Non-pigmented ciliary epithelial cell (primary cell): ENCODE results near the gene GTF2F1.
"Not testable (repeated sequence)": the region's sequence is repeated elsewhere in the genome, so short reads cannot be mapped to it uniquely, and the experiment has no call there.

Experiments used
- DNase-seq: peaks from one replicate; pipeline ENCODE4 v3.0.0-alpha.2; 2010; ENCODE audit warnings: low read depth

The GTF2F1 gene

DNA sequence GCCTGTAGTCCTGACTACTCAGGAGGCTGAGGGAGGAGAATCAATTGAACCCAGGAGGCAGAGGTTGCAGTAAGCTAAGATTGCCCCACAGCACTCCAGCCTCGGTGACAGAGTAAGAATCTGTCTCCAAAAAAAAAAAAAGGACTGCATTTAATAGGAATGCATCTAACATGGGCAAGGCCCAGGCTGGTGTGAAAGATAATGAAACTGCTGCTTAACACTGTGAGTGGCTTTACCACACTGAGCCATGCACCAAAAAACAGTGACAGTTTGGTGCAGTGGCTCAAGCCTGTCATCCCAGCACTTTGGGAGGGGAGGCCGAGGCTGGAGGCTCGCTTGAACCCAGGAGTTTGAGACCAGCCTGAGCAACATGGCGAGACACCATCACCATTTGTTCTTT lies 8.6 kb downstream of the GTF2F1 start:
- DNase-seq, result no peak

DNA sequence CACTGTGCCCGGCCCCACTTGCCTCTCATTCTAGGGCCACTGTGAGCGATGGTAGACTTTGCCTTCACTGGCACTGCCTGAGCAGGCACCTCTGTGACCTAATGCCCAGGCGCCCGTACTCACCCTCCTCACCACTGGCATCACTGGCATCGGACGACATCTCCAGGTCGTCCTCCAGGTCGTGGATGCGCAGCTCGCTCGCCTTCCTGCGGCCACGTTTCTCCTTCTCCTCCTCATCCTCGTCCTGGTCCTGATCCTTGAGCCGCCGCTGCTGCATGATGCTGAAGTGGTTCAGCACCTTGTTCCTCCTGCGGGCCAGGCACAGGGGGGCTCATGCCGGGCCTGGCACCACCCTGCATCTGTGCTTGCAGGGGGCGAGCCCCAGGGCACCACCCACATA lies 9.8 kb downstream of the GTF2F1 start:
- DNase-seq, result no peak

DNA sequence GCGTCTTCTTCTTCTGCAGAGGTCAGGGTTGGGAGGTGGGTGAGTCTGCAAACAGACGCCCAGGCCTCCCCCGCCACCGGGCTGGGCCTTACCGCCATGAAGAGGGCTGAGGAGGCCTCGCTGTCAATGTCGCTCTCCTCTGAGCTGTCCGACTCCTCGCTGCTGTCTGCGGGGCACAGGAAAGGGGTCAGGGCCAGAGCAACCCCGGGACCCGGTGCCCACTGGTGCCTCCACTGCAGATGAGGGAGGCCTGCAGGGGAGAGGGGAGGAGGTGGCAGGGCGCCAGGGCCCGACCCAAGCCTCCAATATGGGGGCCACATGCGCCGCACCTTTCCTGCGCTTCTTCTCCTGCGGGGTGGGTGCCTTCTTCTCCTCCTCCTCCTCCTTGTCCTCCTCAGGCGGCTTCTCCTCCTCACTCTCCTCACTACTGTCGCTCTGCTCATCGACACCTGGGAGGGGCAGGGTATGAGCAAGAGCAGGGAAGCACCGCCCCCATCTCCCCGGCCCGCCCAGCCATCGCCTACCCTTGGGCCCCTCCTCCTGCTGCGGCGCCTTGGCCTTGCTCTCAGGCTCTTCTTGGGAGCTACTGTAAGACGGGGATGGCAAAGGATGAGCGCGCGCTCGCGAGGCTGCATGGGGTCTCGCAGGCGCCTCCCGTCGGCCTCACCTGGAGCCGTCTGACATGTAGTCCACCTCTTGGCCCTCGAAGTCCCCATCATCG lies 11.8 kb downstream of the GTF2F1 start:
- no peak for DNase-seq

GRCh38 chr19:6379744-6380143 lies 13.2 kb downstream of the GTF2F1 start:
- no peak for DNase-seq

DNA sequence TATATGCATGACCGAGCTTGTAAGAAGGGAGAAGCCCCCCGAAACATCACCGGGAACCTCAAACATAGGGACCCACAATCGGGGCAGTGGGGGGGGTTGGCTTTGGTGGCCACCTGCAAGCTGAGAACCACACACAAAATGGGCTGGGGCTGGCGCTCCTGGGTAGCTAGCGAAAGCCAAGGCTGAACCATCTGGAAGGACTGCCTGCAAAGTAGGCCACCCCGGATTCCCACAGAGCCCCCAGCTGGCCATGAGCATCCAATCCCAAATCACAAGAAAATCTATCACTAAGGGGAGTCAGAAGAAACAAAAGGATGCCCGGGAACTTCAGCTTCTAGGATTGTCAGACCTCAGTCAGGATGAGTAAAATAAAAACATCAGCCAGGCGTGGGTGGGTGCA lies 14.5 kb downstream of the GTF2F1 start:
- DNase-seq, result no peak

DNA sequence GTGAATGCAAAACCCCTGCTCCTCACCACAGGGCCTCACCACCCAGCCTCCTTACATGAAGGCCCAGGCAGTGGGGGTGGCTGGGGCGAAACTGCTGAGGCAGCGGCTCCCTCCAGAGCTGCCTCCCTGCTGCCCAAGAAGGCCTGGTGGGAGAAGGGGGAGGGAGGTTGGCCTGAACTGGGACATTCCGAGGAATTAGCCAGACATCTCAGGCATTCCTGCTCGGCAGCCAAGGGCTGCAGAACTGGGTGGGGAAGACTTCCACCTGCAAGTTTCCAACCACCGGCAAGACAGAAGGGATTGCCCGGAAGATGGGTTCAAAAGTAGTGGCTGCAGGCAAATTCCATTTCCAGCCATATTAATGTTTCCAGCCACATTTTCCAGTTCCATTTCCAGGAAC lies 14.9 kb downstream of the GTF2F1 start:
- peak; percentile 31 for DNase-seq

DNA sequence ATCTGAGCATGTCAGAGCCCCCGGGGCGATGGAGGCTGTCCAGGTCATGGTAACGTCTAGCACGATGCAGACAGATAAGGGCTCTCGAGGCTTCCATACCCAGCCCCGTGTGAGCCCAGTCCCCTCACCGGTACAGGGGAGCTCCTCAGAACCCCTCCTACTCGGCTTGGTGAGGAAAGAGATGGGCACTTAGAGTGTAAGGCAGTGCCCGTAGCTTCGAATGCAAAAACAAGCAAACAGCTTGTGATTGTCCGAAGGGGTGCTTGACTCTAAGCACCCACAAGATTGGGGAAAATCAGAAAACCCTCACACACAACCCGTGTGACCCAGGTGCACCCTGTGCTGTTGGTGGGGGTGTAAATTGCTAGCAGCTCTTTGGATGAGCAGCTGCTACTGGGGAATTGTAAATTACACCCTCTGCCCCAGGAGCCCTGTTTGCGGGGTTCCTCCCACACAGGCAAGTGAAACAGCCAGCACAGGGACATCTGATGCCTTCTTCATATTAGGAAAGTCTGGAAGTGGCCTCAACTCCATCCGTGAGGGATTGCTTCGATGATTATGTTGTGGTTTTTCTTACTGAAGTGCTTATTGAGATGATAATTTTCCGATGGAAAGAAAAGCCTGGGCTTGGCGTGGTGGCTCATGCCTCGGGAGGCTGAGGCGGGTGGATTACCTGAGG lies 16.3 kb downstream of the GTF2F1 start:
- DNase-seq, result no peak

DNA sequence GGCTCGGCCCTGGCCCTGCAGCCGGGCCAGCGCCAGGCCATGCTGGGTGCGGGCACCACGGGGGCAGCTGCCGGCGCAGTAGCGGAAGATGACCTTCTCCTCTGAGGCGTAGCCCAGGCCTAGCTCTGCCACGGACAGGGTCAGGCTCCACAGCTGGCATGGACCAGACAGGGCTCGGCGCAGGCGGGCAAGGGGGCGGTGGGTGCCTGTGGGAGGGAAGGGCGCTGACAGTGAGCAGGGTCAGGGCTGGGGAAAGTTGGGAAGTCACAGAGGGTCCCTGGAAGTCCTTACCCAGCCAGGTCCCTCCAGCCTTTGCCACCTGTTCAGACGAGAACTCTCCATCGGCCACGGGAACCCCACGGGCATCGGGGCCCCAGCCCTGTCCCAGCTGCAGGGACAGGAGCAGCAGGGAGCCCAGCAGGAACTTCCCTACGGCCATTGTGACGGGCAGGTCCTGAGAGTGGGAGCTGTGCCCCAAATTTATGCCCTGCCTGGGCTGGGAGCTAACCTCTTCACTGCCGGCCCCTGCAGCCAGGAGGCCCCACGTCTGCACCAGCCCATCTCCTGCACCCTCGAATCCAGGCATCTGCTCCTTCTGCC lies 17.5 kb downstream of the GTF2F1 start, which contains the start of gene PSPN:
Gene PSPN, minus strand, starts transcription at position 523 of the 600 bp plus-strand sequence. Its CDS starts 84 bp downstream, at position 439.
- DNase-seq, result no peak

DNA sequence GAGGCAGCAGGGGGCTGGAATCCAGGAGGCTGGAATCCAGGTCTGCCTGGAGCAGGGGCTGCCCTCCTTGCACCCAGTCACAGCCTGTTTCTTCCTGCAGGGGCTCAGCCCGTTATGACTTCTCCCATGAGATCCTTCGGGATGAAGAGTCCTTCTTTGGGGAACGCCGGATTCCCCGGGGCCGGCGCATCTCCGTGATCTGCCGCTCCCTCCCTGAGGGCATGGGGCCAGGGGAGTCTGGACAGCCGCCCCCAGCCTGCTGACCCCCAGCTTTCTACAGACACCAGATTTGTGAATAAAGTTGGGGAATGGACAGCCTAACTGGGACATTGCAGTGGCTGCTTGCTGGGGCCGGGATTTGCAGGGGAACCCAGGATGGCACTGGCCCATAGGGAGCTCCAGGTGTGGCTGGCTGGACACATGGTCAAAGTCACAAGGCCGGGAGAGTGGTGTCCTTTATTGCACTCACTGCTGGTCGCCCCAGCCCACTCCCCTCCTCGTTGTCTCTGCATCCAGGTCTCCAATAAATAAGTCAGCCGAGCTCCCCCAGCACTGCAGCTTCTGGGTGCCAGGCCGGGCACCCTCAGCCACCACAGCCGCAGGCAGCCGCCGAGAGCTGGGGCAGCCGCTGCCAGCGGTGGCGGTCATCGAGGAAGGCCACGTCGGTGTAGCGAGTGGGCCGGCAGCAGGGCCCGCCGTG lies 18.1 kb downstream of the GTF2F1 start:
- DNase-seq, result no peak

DNA sequence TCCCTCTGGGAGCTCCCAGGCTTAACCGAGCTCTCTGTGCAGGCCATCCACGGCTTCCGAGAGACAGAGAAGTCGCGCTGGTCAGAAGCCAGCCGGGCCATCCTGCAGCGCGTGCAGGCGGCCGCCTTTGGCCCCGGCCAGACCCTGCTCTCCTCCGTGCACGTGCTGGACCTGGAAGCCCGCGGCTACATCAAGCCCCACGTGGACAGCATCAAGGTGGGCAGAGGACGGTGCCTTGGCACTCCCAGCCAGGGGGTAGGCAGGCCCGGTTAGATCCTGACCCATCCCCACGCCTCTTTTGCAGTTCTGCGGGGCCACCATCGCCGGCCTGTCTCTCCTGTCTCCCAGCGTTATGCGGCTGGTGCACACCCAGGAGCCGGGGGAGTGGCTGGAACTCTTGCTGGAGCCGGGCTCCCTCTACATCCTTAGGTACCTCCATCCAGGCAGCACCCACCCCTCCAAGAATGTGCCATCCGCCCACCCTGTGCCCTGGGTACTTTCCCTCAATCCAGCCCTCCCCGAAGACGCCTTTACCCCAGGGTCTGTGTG lies 18.7 kb downstream of the GTF2F1 start:
- no peak for DNase-seq

- DNase-seq, result no peak
Observed at GRCh38 chr19:6373813-6374108, 19.2 kb downstream of the GTF2F1 start.

DNA sequence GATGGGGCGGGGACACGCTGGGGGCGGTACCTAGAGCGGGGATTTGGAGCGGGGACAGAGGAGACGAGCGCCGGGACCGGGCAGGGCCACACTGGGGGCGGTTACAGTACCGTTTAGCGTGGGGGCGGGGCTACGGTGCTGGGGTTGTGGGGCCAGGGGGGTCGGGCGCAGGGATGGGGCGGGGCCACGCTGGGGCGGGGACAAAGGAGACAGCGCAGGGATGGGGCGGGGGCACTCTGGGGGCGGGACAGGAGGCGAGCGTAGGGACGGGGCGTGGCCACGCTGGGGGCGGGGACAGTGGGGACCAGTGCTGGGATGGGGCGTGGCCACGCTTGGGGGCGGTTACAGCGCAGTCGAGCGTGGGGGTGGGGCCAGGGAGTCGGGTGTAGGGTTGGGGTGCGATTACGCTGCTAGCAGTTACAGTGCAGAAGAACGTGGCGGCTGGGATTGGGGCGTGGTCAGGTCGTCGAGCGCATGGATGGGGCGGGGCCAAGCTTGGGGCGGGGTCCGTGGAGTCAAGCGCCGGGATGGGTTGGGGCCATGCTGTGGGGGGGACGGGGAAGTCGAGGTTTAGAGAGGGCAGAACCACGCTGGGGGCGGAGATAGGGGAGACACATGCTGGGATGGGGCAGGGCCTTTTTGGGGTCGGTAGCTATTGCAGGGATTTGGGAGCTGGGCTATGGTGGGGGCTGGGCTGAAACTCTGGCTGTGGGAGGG lies 19.7 kb downstream of the GTF2F1 start:
- DNase-seq, result peak; percentile 92

DNA sequence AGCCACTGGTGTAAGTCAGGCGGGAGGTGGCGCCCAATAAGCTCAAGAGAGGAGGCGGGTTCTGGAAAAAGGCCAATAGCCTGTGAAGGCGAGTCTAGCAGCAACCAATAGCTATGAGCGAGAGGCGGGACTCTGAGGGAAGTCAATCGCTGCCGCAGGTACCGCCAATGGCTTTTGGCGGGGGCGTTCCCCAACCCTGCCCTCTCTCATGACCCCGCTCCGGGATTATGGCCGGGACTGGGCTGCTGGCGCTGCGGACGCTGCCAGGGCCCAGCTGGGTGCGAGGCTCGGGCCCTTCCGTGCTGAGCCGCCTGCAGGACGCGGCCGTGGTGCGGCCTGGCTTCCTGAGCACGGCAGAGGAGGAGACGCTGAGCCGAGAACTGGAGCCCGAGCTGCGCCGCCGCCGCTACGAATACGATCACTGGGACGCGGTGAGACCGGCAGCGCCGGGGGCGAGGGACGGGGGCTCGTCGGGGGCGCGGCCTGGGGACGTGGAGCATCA lies 20.3 kb downstream of the GTF2F1 start, which contains the start of gene ALKBH7:
Gene ALKBH7, plus strand, starts transcription at position 201 of the 502 bp plus-strand sequence. Its CDS starts 27 bp downstream, at position 228.
- peak; percentile 99 for DNase-seq

- DNase-seq, result no peak
Observed at GRCh38 chr19:6364353-6364752, 28.6 kb downstream of the GTF2F1 start.

DNA sequence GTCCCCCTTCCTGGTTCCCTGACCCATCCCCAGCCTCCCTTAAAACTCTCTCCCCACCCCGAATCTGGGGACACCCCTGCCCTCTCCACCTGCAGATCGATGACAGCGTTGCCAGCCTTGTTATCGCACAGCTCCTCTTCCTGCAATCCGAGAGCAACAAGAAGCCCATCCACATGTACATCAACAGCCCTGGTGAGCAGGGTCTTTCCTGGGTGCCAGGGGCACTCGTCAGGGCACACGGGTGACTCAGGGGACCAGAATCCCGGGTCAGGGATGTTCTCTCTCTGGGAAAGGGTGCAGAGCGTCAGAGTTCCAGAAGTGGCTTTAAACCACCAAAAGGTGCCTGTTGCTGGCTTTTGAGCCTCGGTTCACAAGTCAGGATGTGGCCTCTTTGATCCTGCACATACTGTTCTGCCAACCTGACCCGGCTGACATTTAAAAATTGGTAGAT lies 30.6 kb downstream of the GTF2F1 start:
- DNase-seq, result no peak

DNA sequence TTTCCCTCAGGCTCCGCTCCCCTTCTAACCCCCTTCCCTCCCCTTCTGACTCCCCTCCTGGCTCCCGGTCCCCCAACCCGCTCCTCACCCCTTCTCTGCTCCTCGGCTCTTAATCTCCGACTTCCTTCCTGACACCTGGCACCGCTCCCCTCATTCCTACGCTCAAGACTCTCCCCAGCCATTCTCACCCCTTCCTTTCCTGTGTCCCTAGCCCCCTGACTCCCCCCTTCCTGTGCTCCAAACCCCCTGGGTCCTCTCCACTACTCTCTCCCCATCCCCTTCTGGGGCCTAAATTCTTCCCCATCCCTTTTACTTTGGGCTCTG lies 31.0 kb downstream of the GTF2F1 start:
- DNase-seq, result no peak

DNA sequence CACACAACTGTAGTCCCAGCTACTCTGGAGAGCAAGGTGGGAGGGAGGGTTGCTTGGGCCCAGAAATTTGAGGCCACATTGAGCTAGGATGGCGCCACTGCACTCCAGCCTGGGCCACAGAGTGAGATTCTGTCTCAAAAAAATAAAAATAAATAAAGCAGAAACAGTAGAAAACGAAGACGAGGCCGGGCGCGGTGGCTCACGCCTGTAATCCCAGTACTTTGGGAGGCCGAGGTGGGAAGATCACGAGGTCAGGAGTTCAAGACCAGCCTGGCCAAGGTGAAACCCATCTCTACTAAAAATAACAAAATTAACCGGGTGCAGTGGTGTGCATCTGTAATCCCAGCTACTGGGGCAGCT lies 32.1 kb downstream of the GTF2F1 start:
- not testable (repeated sequence) for DNase-seq

DNA sequence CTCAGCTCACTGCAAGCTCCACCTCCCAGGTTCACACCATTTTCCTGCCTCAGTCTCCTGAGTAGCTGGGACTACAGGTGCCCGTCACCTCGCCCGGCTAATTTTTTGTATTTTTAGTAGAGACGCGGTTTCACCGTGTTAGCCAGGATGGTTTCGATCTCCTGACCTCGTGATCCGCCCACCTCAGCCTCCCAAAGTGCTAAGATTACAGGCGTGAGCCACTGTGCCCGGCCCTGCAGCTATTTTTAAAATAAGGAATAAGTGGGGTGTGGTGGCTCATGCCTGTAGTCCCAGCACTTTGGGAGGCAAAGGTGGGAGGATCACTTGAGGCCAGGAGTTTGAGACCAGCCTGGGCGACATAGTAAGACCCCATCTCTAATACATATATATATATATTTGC lies 32.5 kb downstream of the GTF2F1 start:
- DNase-seq, result not testable (repeated sequence)

DNA sequence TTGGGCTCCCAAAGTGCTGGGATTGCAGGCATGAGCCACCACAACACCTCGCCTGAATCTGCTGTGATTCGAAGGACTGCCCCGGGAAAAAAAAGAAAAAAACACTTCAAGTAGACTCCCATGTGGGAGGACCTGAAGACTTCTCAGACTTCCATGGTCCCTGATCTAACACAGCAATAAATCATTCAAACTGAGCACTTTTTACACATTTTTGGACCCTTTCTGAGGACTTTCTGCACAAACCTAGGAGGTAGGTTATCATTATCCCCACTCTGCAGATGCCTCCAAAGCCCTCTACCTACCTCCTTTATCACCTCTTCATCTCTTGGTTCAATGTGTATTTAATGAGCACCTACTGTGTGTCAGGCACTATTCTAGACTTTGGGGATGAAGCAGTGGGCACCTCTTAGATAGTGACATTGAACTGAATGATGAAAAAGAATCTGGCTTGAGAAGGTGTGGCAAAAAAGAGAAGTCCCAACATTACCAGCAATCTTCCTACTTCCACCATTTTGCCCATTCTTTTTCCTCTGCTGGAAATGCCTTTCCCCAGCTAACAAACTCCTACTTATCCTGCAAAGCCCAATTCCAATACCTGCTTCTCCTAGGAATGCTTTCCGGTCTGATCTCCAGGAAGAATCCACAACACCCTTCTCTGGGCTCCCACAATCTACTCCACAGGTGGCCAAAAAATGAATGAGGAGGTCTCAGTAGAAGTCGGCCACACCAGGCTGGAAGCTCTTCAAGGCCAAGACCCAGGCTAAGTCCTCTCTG lies 33.2 kb downstream of the GTF2F1 start:
- DNase-seq, result no peak

DNA sequence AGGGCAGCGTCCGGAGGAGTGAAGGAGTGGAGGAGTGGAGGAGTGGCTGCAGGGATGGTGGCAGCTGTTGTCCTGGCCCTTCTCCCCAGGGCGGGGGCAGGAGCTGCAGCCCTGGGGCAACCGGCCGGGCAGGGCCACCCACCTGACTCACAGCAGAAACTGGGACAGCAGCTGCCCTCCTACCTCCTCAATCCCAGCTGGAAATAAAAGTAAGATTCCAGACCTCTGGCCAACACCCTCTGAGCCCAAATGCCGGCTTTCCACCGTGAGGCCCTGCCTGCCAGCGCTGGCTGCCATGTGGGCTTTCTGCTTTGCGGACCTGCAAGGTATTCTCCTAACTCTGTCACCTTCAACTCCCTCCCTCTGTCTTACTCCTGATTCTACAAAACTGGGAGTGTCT lies 35.0 kb downstream of the GTF2F1 start:
- DNase-seq, result no peak

DNA sequence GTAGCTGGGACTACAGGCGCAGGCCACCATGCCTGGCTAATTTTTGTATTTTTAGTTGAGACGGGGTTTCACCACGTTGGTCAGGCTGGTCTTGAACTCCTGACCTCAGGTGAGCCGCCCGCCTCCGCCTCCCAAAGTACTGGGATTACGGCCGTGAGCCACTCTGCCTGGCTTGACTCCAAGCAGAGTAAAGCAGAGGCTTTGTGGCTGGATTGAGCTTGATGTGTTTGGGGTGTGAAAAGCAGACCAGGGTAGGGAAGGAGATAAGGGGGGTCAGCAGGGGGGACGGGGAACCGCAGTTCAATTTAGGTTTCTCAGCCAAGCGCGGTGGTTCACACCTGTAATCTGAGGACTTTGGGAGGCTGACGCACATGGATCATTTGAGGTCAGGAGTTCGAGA lies 35.8 kb downstream of the GTF2F1 start:
- no peak for DNase-seq
